Liver (tissue), 3 donors: ENCODE results near the gene PLA1A.

Experiments used
- CTCF ChIP-seq: fragments of 150-350 bp; IDR thresholded peaks from 2 replicates; pipeline ENCODE4 v1.5.1; 2017; ENCODE audit warnings: improper control_type of control experiment, low read depth, low read length; ENCODE audit not compliant: missing input control
- TAF1 ChIP-seq: conservative IDR thresholded peaks from 2 replicates; pipeline ENCODE4 v1.6.1; 2016; ENCODE audit warnings: antibody characterized with exemption, mild to moderate bottlenecking
- donor health status: healthy.
- donor health status: healthy.

- TF ChIP-seq CTCF (no peak), TAF1 (no peak)
Measured at GRCh38 chr3:119550192-119550910, 47.3 kb upstream of the PLA1A start.
